GM12891 (cell line): ENCODE results near the gene KNL1.
"Not testable (repeated sequence)": the region's sequence is repeated elsewhere in the genome, so short reads cannot be mapped to it uniquely, and the experiment has no call there.

Experiments used
- POLR2A ChIP-seq: IDR thresholded peaks from 2 replicates; pipeline ENCODE4 v1.6.1; 2011; ENCODE audit warnings: low read depth, low read length, control low read depth
- POLR2AphosphoS5 ChIP-seq: IDR thresholded peaks from 2 replicates; pipeline ENCODE4 v1.6.1; 2011; ENCODE audit warnings: low read depth, low read length, control low read depth
- TAF1 ChIP-seq: IDR thresholded peaks from 2 replicates; pipeline ENCODE4 v1.6.1; 2011; ENCODE audit warnings: low read depth, low read length, control low read depth

DNA sequence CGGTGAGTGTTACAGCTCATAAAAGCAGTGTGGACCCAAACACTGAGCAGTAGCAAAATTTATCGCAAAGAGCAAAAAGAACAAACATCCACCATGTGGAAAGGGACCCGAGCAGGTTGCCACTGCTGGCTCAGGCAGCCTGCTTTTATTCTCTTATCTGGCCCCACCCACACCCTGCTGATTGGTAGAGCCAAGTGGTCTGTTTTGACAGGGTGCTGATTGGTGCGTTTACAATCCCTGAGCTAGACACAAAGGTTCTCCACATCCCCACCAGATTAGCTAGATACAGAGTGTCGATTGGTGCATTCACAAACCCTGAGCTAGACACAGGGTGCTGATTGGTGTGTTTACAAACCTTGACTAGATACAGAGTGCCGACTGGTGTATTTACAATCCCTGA, 82.2 kb downstream of the KNL1 start:
- TF ChIP-seq POLR2AphosphoS5, TAF1, POLR2A: not testable (repeated sequence)
